PC-9 (cell line): ENCODE measurements around the gene OR7C2. TPM values are rescaled to one million over a fixed set of nuclear protein-coding genes. Genes with fewer than 3 reads are reported as not detected.
A peak's percentile ranks its signal among the peaks of the same experiment; 100 is the strongest.
"Not testable (repeated sequence)": the region's sequence is repeated elsewhere in the genome, so short reads cannot be mapped to it uniquely, and the experiment has no call there.

ENCODE experiments used
- BruUV-seq: library from RNA; stranded (reverse); fragments of 400-500 nt; replicated peaks from 2 replicates; lab custom pipeline; 2021; lab: Mats Ljungman, UMichigan
- CTCF ChIA-PET: fragments of 300-600 bp; sonication (Branson Sonifier 250); formaldehyde crosslinking; loops from one replicate; lab custom pipeline; 2022; ENCODE audit warnings: antibody characterized with exemption; lab: Charles Lee
- POLR2A ChIA-PET: fragments of 300-600 bp; sonication (Branson Sonifier 250); formaldehyde crosslinking; loops from one replicate; lab custom pipeline; 2022; ENCODE audit warnings: antibody characterized with exemption; ENCODE audit not compliant: unreplicated experiment; lab: Charles Lee
- DNase-seq, 2 experiments: peaks; one replicate each; pipeline versions ENCODE4 v3.0.0 to v3.0.0-alpha.2; 2015 to 2022; ENCODE audit warnings: mixed read lengths in 1 of 2
- H2AFZ ChIP-seq: fragments of 200-600 bp; sonication (generic); 2 replicates; pipeline ENCODE4 v1.8.1; 2017; ENCODE audit warnings: antibody characterized with exemption
- H3F3A ChIP-seq: fragments of 200-600 bp; sonication (generic); 2 replicates; pipeline ENCODE4 v1.8.1; 2017; ENCODE audit warnings: antibody characterized with exemption, mild to moderate bottlenecking, low read depth; ENCODE audit not compliant: insufficient read depth
- H3K27ac ChIP-seq: fragments of 200-600 bp; sonication (generic); 2 replicates; pipeline ENCODE4 v1.6.1; 2016; ENCODE audit warnings: mixed run types
- H3K27me3 ChIP-seq: fragments of 200-600 bp; sonication (generic); 2 replicates; pipeline ENCODE4 v1.6.1; 2016; ENCODE audit warnings: low read depth, mixed run types; ENCODE audit not compliant: insufficient read depth
- H3K36me3 ChIP-seq: fragments of 200-600 bp; sonication (generic); 2 replicates; pipeline ENCODE4 v1.6.1; 2016; ENCODE audit warnings: low read depth, mixed run types
- H3K4me1 ChIP-seq: fragments of 200-600 bp; sonication (generic); replicated peaks from 2 replicates; pipeline ENCODE4 v1.6.1; 2016; ENCODE audit warnings: mixed run types; ENCODE audit not compliant: insufficient read depth
- H3K4me2 ChIP-seq: fragments of 200-600 bp; sonication (generic); 2 replicates; pipeline ENCODE4 v1.6.1; 2017; ENCODE audit warnings: mixed run types
- H3K4me3 ChIP-seq: fragments of 200-600 bp; sonication (generic); 2 replicates; pipeline ENCODE4 v1.6.1; 2016; ENCODE audit warnings: mixed run types
- H3K79me2 ChIP-seq: fragments of 200-600 bp; sonication (generic); 2 replicates; pipeline ENCODE4 v1.6.1; 2017; ENCODE audit warnings: low read depth, mixed run types
- H3K9me2 ChIP-seq: fragments of 200-600 bp; sonication (generic); 2 replicates; pipeline ENCODE4 v1.8.1; 2017; ENCODE audit warnings: mild to moderate bottlenecking; ENCODE audit not compliant: insufficient read depth
- H3K9me3 ChIP-seq: fragments of 200-600 bp; sonication (generic); 2 replicates; pipeline ENCODE4 v1.8.1; 2016; ENCODE audit warnings: low read depth; ENCODE audit not compliant: insufficient read depth
- H4K20me1 ChIP-seq: fragments of 200-600 bp; sonication (generic); 2 replicates; pipeline ENCODE4 v1.8.1; 2017; ENCODE audit not compliant: insufficient read depth
- EZH2 ChIP-seq: fragments of 200-600 bp; sonication (generic); IDR thresholded peaks from 2 replicates; pipeline ENCODE4 v1.8.0; 2017; ENCODE audit warnings: antibody characterized with exemption, low read depth
- intact Hi-C: fragments of 100-400 bp; cut with micrococcal nuclease; formaldehyde crosslinking; loops from one replicate; pipeline ENCODE4 v1.10.0; 2022; ENCODE audit not compliant: unreplicated experiment
- total RNA-seq: library from RNA; stranded (reverse); gene quantifications from 2 replicates; pipeline ENCODE4 v1.2.3, GENCODE V29; 2021
- TF ChIP-seq, protein P1 (sequence below): fragments of 200-600 bp; sonication (generic); conservative IDR thresholded peaks from 2 replicates; pipeline ENCODE4 v1.6.1; 2017; ENCODE audit warnings: mixed run types, antibody characterized with exemption, mild to moderate bottlenecking, moderate library complexity

Gene OR7C2
- total RNA-seq, 1 experiment from 2014 or later, result not detected

DNA sequence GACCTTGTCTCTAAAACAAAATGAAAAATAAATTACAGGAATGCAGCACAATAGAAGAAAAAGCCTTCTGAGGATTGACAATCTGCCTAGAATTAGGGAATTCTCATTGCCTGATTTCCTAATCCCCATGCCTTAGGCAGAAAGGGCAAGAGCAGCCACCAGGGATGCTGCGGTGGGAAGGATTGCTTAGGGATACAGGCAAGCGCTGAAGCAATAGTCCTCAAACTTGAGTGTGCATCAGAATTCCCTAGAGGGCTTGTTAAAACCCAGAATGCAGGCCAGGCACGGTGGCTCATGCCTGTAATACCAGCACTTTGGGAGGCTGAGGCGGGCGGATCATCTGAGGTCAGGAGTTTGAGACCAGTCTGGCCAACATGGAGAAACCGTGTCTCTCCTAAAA is 1.0 kb upstream of the OR7C2 start:
- H3K9me2 ChIP-seq, result no peaks in the 10 kb centered on the region
- BruUV-seq, result no TSS peak
- POLR2A ChIA-PET, result no interaction called here
- peaks cover 24% of the 10 kb centered on the region for H3K4me1 ChIP-seq
- TF ChIP-seq EZH2, result no peak
- TF ChIP-seq, protein P1, sequence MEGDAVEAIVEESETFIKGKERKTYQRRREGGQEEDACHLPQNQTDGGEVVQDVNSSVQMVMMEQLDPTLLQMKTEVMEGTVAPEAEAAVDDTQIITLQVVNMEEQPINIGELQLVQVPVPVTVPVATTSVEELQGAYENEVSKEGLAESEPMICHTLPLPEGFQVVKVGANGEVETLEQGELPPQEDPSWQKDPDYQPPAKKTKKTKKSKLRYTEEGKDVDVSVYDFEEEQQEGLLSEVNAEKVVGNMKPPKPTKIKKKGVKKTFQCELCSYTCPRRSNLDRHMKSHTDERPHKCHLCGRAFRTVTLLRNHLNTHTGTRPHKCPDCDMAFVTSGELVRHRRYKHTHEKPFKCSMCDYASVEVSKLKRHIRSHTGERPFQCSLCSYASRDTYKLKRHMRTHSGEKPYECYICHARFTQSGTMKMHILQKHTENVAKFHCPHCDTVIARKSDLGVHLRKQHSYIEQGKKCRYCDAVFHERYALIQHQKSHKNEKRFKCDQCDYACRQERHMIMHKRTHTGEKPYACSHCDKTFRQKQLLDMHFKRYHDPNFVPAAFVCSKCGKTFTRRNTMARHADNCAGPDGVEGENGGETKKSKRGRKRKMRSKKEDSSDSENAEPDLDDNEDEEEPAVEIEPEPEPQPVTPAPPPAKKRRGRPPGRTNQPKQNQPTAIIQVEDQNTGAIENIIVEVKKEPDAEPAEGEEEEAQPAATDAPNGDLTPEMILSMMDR, result no peak
- no peak overlapping the region for H3K4me2 ChIP-seq
- H3K27me3 ChIP-seq, result no peaks in the 10 kb centered on the region
- H3K4me3 ChIP-seq, result no peak overlapping the region
- H3K9me3 ChIP-seq, result 0 out of 2 replicates have a peak, but pooled peaks cover 5% of the 10 kb centered on the region
- H3K36me3 ChIP-seq, result no peaks in the 10 kb centered on the region
- DNase-seq, result no peak
- H2AFZ ChIP-seq, result no peak overlapping the region
- no peaks in the 10 kb centered on the region for H4K20me1 ChIP-seq
- intact Hi-C loops, result no loop called here
- peaks cover 23% of the 10 kb centered on the region for H3F3A ChIP-seq
- CTCF ChIA-PET, result no interaction called here
- no peak overlapping the region for H3K27ac ChIP-seq
- no peaks in the 10 kb centered on the region for H3K79me2 ChIP-seq

DNA sequence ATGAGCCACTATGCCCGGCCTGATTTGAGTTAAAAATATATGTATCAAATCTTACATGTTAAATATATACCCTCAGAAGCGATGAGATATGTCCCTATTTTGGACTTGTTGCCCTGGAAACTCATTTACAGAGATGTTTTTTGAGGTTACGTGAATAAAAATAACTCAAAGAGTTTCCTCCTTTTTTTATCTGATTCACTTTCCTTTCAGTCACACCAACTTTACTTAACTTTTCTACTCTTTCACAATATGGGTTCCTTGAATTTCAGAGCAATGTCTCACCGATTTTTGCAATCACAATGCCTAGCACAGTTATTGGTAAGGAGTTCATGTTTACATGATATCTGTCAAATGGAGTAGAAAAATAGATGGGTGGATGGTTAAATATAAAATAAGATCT is 2.3 kb downstream of the OR7C2 start:
- H2AFZ ChIP-seq, result peak overlapping the region; percentile 44
- H3K79me2 ChIP-seq, result no peaks in the 10 kb centered on the region
- ChIA-PET CTCF (no interaction called here), POLR2A (no interaction called here)
- intact Hi-C loops, result no loop called here
- no peak for TF ChIP-seq EZH2
- TF ChIP-seq, protein P1, result no peak
- no peaks in the 10 kb centered on the region for H3K36me3 ChIP-seq
- peak in 1 of 2 experiments; percentile 98 for DNase-seq
- H3K4me1 ChIP-seq, result peaks cover 24% of the 10 kb centered on the region
- H3K9me2 ChIP-seq, result no peaks in the 10 kb centered on the region
- H3K27ac ChIP-seq, result peak overlapping the region; percentile 87
- H3F3A ChIP-seq, result peaks cover 29% of the 10 kb centered on the region
- no peaks in the 10 kb centered on the region for H4K20me1 ChIP-seq
- H3K4me2 ChIP-seq, result peak overlapping the region; percentile 55
- H3K27me3 ChIP-seq, result no peaks in the 10 kb centered on the region
- 0 out of 2 replicates have a peak, but pooled peaks cover 5% of the 10 kb centered on the region for H3K9me3 ChIP-seq
- H3K4me3 ChIP-seq, result no peak overlapping the region
- no TSS peak for BruUV-seq

DNA sequence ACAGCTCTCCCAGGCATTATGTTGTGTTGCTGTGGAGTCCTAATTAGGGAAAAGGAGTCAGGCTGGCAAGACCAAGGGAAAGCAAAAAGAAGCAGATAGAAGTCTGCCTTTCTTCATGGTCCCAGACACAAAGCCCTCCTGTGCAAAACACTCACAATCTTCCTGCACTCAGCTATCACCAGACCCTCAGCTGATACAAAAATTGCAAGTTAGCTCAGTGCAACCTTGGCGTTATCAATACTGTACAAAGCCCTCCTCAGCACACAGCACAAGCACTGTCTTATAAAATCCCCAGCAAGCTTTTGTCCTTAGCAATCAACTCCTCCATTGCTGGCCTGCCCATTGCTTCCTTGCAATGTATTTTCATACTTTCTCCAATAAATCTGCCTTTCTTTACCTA is 3.2 kb downstream of the OR7C2 start:
- peaks cover 24% of the 10 kb centered on the region for H3K4me1 ChIP-seq
- CTCF ChIA-PET, result no interaction called here
- H3K4me2 ChIP-seq, result peak overlapping the region; percentile 55
- H3K27ac ChIP-seq, result peak overlapping the region; percentile 87
- H3K27me3 ChIP-seq, result no peaks in the 10 kb centered on the region
- H2AFZ ChIP-seq, result peak overlapping the region; percentile 48; the same call in 1 of the 2 replicates
- peaks cover 29% of the 10 kb centered on the region for H3F3A ChIP-seq
- 0 out of 2 replicates have a peak, but pooled peaks cover 5% of the 10 kb centered on the region for H3K9me3 ChIP-seq
- H3K36me3 ChIP-seq, result no peaks in the 10 kb centered on the region
- TF ChIP-seq EZH2, result no peak
- TF ChIP-seq, protein P1, result no peak
- DNase-seq, result no peak
- intact Hi-C loops, result no loop called here
- H3K4me3 ChIP-seq, result no peak overlapping the region
- no TSS peak for BruUV-seq
- H4K20me1 ChIP-seq, result no peaks in the 10 kb centered on the region
- H3K9me2 ChIP-seq, result no peaks in the 10 kb centered on the region
- POLR2A ChIA-PET, result interaction anchor here (0.6 kb wide), 1 partner anchor 126 kb away, joined by 4 read pairs; no protein-coding TSS in a partner anchor
- H3K79me2 ChIP-seq, result no peaks in the 10 kb centered on the region

DNA sequence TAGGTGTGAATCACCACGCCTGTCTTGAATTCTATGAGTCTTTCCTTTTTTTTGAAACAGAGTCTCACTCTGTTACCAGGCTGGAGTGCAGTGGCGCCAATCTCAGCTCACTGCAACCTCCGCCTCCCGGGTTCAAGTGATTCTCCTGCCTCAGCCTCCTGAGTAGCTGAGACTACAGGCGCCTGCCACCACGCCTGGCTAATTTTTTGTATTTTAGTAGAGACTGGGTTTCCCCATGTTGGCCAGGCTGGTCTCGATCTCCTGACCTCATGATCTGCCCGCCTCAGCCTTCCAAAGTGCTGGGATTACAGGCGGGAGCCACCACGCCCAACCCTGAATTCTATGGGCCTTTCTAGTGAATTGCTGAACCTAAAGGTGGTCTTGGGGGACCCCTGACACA is 8.1 kb downstream of the OR7C2 start:
- H3K27me3 ChIP-seq, BruUV-seq, intact Hi-C loops, H3K79me2 ChIP-seq, H3K4me2 ChIP-seq, H3K36me3 ChIP-seq, H3K4me3 ChIP-seq, H2AFZ ChIP-seq, DNase-seq, H3K27ac ChIP-seq, POLR2A ChIA-PET, CTCF ChIA-PET, H4K20me1 ChIP-seq, H3K9me2 ChIP-seq, H3K9me3 ChIP-seq: not testable (repeated sequence)
- Histone ChIP-seq H3F3A (peaks cover 19% of the 10 kb centered on the region), H3K4me1 (peaks cover 18% of the 10 kb centered on the region)
